ENCODE results near the gene TBC1D10B. TPM values are rescaled to one million over a fixed set of nuclear protein-coding genes. Genes with fewer than 3 reads are reported as not detected.

Gene TBC1D10B
- total and polyA plus RNA-seq, 9 of the 15 experiments (the other 6 are each of a cell fraction or from before 2014, with no cell fraction given) = 2.2 to 55.4 (median 17.5) TPM

DNA sequence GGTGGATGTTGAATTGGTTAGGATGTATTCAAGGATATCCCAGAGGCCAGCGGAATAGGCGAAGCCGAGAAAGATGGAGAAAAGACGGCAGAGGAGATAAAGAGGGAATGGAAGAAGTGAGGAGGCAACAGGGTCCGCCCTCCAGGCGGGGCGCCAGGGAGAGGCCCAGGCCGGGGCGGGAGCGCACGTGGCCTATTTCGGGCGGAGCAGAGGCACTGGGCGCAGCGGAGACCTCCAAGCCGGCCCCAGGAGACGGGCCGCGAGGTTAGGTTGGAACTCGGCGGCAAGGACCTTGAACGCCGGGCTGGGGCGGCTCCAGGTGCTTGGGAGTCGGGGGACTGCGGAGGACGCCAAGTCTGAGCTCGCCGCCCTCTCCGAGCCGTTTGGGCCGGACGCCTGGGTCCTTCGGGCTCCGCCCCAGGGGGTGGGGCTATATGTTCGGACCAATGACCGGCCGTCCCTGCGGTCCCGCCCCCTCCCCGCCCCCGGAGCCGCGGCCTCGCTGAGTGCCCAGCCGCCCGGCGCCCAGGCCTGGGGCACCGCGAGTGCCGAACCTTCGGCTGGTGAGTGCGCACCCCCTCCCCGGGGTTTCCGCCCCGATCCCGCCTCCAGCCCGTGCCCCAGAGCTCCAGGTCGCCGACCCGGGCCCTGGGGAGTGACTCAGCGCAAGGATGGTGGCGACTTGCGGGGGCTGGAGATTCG lies 37.0 kb upstream of the TBC1D10B start, which contains the start of gene ZNF771 (continued):
- TF ChIP-seq ZNF780A (CRISPR knock-in tag; IDR thresholded peaks at IDR 0.05) (no peak), FOXK2 (conservative IDR thresholded peaks at IDR 0.05 in 1 of 2, IDR thresholded peaks at IDR 0.05 in 1 of 2; ENCODE audit: low read depth in 2 of 2) (peak; percentile 58 to 75; a peak in 3 of 4 replicates), ZNF143 (CRISPR knock-in tag; IDR thresholded peaks at IDR 0.05) (0 out of 2 replicates have a peak, but pooled peaks have one; percentile 18), BCOR (IDR thresholded peaks at IDR 0.05) (no peak; the same call in none of the 2 replicates), SNRNP70 (optimal IDR thresholded peaks at IDR 0.05; ENCODE audit: low read depth, low read length) (no peak), CC2D1A (IDR thresholded peaks at IDR 0.05) (no peak), COPS2 (conservative IDR thresholded peaks at IDR 0.05) (no peak)
- TF ChIP-seq, protein P1, sequence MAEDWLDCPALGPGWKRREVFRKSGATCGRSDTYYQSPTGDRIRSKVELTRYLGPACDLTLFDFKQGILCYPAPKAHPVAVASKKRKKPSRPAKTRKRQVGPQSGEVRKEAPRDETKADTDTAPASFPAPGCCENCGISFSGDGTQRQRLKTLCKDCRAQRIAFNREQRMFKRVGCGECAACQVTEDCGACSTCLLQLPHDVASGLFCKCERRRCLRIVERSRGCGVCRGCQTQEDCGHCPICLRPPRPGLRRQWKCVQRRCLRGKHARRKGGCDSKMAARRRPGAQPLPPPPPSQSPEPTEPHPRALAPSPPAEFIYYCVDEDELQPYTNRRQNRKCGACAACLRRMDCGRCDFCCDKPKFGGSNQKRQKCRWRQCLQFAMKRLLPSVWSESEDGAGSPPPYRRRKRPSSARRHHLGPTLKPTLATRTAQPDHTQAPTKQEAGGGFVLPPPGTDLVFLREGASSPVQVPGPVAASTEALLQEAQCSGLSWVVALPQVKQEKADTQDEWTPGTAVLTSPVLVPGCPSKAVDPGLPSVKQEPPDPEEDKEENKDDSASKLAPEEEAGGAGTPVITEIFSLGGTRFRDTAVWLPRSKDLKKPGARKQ (CRISPR knock-in tag; IDR thresholded peaks at IDR 0.05) = peak; percentile 86; the same call in 1 of the 2 replicates
- TF ChIP-seq, protein P2, sequence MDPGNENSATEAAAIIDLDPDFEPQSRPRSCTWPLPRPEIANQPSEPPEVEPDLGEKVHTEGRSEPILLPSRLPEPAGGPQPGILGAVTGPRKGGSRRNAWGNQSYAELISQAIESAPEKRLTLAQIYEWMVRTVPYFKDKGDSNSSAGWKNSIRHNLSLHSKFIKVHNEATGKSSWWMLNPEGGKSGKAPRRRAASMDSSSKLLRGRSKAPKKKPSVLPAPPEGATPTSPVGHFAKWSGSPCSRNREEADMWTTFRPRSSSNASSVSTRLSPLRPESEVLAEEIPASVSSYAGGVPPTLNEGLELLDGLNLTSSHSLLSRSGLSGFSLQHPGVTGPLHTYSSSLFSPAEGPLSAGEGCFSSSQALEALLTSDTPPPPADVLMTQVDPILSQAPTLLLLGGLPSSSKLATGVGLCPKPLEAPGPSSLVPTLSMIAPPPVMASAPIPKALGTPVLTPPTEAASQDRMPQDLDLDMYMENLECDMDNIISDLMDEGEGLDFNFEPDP (CRISPR knock-in tag; IDR thresholded peaks at IDR 0.05) = no peak
- TF ChIP-seq, protein P3, sequence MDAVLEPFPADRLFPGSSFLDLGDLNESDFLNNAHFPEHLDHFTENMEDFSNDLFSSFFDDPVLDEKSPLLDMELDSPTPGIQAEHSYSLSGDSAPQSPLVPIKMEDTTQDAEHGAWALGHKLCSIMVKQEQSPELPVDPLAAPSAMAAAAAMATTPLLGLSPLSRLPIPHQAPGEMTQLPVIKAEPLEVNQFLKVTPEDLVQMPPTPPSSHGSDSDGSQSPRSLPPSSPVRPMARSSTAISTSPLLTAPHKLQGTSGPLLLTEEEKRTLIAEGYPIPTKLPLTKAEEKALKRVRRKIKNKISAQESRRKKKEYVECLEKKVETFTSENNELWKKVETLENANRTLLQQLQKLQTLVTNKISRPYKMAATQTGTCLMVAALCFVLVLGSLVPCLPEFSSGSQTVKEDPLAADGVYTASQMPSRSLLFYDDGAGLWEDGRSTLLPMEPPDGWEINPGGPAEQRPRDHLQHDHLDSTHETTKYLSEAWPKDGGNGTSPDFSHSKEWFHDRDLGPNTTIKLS (IDR thresholded peaks at IDR 0.05; ENCODE audit: borderline replicate concordance, low read depth) = no peak
- TF ChIP-seq, protein P4, sequence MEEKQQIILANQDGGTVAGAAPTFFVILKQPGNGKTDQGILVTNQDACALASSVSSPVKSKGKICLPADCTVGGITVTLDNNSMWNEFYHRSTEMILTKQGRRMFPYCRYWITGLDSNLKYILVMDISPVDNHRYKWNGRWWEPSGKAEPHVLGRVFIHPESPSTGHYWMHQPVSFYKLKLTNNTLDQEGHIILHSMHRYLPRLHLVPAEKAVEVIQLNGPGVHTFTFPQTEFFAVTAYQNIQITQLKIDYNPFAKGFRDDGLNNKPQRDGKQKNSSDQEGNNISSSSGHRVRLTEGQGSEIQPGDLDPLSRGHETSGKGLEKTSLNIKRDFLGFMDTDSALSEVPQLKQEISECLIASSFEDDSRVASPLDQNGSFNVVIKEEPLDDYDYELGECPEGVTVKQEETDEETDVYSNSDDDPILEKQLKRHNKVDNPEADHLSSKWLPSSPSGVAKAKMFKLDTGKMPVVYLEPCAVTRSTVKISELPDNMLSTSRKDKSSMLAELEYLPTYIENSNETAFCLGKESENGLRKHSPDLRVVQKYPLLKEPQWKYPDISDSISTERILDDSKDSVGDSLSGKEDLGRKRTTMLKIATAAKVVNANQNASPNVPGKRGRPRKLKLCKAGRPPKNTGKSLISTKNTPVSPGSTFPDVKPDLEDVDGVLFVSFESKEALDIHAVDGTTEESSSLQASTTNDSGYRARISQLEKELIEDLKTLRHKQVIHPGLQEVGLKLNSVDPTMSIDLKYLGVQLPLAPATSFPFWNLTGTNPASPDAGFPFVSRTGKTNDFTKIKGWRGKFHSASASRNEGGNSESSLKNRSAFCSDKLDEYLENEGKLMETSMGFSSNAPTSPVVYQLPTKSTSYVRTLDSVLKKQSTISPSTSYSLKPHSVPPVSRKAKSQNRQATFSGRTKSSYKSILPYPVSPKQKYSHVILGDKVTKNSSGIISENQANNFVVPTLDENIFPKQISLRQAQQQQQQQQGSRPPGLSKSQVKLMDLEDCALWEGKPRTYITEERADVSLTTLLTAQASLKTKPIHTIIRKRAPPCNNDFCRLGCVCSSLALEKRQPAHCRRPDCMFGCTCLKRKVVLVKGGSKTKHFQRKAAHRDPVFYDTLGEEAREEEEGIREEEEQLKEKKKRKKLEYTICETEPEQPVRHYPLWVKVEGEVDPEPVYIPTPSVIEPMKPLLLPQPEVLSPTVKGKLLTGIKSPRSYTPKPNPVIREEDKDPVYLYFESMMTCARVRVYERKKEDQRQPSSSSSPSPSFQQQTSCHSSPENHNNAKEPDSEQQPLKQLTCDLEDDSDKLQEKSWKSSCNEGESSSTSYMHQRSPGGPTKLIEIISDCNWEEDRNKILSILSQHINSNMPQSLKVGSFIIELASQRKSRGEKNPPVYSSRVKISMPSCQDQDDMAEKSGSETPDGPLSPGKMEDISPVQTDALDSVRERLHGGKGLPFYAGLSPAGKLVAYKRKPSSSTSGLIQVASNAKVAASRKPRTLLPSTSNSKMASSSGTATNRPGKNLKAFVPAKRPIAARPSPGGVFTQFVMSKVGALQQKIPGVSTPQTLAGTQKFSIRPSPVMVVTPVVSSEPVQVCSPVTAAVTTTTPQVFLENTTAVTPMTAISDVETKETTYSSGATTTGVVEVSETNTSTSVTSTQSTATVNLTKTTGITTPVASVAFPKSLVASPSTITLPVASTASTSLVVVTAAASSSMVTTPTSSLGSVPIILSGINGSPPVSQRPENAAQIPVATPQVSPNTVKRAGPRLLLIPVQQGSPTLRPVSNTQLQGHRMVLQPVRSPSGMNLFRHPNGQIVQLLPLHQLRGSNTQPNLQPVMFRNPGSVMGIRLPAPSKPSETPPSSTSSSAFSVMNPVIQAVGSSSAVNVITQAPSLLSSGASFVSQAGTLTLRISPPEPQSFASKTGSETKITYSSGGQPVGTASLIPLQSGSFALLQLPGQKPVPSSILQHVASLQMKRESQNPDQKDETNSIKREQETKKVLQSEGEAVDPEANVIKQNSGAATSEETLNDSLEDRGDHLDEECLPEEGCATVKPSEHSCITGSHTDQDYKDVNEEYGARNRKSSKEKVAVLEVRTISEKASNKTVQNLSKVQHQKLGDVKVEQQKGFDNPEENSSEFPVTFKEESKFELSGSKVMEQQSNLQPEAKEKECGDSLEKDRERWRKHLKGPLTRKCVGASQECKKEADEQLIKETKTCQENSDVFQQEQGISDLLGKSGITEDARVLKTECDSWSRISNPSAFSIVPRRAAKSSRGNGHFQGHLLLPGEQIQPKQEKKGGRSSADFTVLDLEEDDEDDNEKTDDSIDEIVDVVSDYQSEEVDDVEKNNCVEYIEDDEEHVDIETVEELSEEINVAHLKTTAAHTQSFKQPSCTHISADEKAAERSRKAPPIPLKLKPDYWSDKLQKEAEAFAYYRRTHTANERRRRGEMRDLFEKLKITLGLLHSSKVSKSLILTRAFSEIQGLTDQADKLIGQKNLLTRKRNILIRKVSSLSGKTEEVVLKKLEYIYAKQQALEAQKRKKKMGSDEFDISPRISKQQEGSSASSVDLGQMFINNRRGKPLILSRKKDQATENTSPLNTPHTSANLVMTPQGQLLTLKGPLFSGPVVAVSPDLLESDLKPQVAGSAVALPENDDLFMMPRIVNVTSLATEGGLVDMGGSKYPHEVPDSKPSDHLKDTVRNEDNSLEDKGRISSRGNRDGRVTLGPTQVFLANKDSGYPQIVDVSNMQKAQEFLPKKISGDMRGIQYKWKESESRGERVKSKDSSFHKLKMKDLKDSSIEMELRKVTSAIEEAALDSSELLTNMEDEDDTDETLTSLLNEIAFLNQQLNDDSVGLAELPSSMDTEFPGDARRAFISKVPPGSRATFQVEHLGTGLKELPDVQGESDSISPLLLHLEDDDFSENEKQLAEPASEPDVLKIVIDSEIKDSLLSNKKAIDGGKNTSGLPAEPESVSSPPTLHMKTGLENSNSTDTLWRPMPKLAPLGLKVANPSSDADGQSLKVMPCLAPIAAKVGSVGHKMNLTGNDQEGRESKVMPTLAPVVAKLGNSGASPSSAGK (IDR thresholded peaks at IDR 0.05) = peak; percentile 93

Data from K562 (cell line).